Mammary epithelial cell (primary cell): ENCODE results near the gene APOBEC3H.
"Not testable (repeated sequence)": the region's sequence is repeated elsewhere in the genome, so short reads cannot be mapped to it uniquely, and the experiment has no call there.

Experiments used
- EZH2 ChIP-seq: IDR thresholded peaks from 2 replicates; pipeline ENCODE4 v1.6.1; 2012; ENCODE audit warnings: low read length, inconsistent platforms, borderline replicate concordance
- TF ChIP-seq, protein P1 (sequence below), 2 donors: IDR thresholded peaks in 1 of 2; conservative IDR thresholded peaks in 1 of 2; 2 replicates each; pipeline ENCODE4 v1.5.1; 2011 to 2012; ENCODE audit warnings: inconsistent platforms in 2 of 2, low read length in 2 of 2, mild to moderate bottlenecking in 2 of 2, control low read depth in 1 of 2, low read depth in 1 of 2; ENCODE audit not compliant: insufficient read depth in 1 of 2; ENCODE audit errors: extremely low read depth in 1 of 2

DNA sequence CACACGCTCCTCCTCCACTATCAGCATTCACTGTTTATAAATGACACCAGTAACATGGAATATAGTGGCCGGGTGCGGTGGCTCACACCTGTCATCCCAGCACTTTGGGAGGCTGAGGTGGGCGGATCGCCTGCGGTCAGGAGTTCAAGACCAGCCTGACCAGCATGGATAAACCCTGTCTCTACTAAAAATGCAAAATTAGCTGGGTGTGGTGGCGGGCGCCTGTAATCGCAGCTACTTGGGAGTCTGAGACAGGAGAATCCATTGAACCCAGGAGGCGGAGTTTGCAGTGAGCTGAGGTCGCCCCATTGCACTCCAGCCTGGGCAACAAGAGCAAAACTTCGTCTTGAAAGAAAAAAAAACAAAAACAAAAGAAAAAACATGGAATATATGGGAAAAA, 19.1 kb upstream of the APOBEC3H start:
- TF ChIP-seq, protein P1, sequence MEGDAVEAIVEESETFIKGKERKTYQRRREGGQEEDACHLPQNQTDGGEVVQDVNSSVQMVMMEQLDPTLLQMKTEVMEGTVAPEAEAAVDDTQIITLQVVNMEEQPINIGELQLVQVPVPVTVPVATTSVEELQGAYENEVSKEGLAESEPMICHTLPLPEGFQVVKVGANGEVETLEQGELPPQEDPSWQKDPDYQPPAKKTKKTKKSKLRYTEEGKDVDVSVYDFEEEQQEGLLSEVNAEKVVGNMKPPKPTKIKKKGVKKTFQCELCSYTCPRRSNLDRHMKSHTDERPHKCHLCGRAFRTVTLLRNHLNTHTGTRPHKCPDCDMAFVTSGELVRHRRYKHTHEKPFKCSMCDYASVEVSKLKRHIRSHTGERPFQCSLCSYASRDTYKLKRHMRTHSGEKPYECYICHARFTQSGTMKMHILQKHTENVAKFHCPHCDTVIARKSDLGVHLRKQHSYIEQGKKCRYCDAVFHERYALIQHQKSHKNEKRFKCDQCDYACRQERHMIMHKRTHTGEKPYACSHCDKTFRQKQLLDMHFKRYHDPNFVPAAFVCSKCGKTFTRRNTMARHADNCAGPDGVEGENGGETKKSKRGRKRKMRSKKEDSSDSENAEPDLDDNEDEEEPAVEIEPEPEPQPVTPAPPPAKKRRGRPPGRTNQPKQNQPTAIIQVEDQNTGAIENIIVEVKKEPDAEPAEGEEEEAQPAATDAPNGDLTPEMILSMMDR (conservative IDR thresholded peaks at IDR 0.05 in 1 of 2, IDR thresholded peaks at IDR 0.05 in 1 of 2; ENCODE audit: extremely low read depth in 1 of 2, insufficient read depth in 1 of 2, low read depth in 1 of 2, low read length in 2 of 2): not testable (repeated sequence)
- not testable (repeated sequence) for TF ChIP-seq EZH2
